Liver (tissue), 9 donors: ENCODE data around the gene SORL1. TPM values are rescaled to one million over a fixed set of nuclear protein-coding genes. Genes with fewer than 3 reads are reported as not detected.

ENCODE experiments used
- DNase-seq: peaks from one replicate; pipeline ENCODE4 v3.0.0-alpha.2; 2017; ENCODE audit warnings: low spot score
- H3K27ac ChIP-seq, 2 donors: one replicate each; pipeline ENCODE4 v1.7.0; 2013; ENCODE audit warnings: inconsistent platforms in 2 of 2, low read length in 2 of 2, control low read depth in 1 of 2, low read depth in 1 of 2, mild to moderate bottlenecking in 1 of 2
- H3K27me3 ChIP-seq, 4 donors: one replicate each; pipeline versions ENCODE4 v1.6.1 to v1.7.0; 2013; ENCODE audit warnings: low read length in 3 of 4, inconsistent platforms in 1 of 4, mild to moderate bottlenecking in 1 of 4, moderate library complexity in 1 of 4; ENCODE audit not compliant: control insufficient read depth in 4 of 4, insufficient read depth in 4 of 4
- H3K36me3 ChIP-seq, 4 donors: one replicate each; pipeline versions ENCODE4 v1.6.1 to v1.7.0; 2013; ENCODE audit warnings: low read length in 3 of 4, mild to moderate bottlenecking in 3 of 4, low read depth in 1 of 4, moderate library complexity in 1 of 4; ENCODE audit not compliant: control insufficient read depth in 4 of 4, insufficient read depth in 3 of 4
- H3K4me1 ChIP-seq, 4 donors: one replicate each; pipeline versions ENCODE4 v1.6.1 to v1.7.0; 2013; ENCODE audit warnings: low read length in 3 of 4, mild to moderate bottlenecking in 3 of 4, moderate library complexity in 1 of 4; ENCODE audit not compliant: control insufficient read depth in 4 of 4, insufficient read depth in 4 of 4
- H3K4me3 ChIP-seq, 3 donors: one replicate each; pipeline versions ENCODE4 v1.6.1 to v1.7.0; 2013; ENCODE audit warnings: low read length in 3 of 3, control low read depth in 1 of 3, low read depth in 1 of 3, mild to moderate bottlenecking in 1 of 3
- H3K9ac ChIP-seq, 2 donors: one replicate each; pipeline ENCODE4 v1.7.0; 2013; ENCODE audit warnings: low read length in 2 of 2, mild to moderate bottlenecking in 2 of 2, moderate library complexity in 2 of 2, control low read depth in 1 of 2, low read depth in 1 of 2
- H3K9me3 ChIP-seq, 4 donors: one replicate each; pipeline versions ENCODE4 v1.6.1 to v1.7.0; 2013; ENCODE audit warnings: low read length in 3 of 4; ENCODE audit not compliant: control insufficient read depth in 4 of 4
- ATF3 ChIP-seq: IDR thresholded peaks from 2 replicates; pipeline ENCODE4 v1.6.1; 2016; ENCODE audit warnings: antibody characterized with exemption
- CTCF ChIP-seq: fragments of 150-350 bp; IDR thresholded peaks from 2 replicates; pipeline ENCODE4 v1.5.1; 2017; ENCODE audit warnings: improper control_type of control experiment, low read depth, low read length; ENCODE audit not compliant: missing input control
- EGR1 ChIP-seq, 2 donors: IDR thresholded peaks; 2 replicates each; pipeline ENCODE4 v1.6.1; 2016 to 2018; ENCODE audit warnings: antibody characterized with exemption in 2 of 2, low read depth in 2 of 2
- FOXA1 ChIP-seq: IDR thresholded peaks from 2 replicates; pipeline ENCODE4 v1.6.1; 2016; ENCODE audit warnings: antibody characterized with exemption
- FOXA2 ChIP-seq: IDR thresholded peaks from 2 replicates; pipeline ENCODE4 v1.6.1; 2016; ENCODE audit warnings: antibody characterized with exemption
- GABPA ChIP-seq, 2 donors: IDR thresholded peaks in 1 of 2; conservative IDR thresholded peaks in 1 of 2; 2 replicates each; pipeline ENCODE4 v1.6.1; 2016; ENCODE audit warnings: antibody characterized with exemption in 2 of 2, mild to moderate bottlenecking in 1 of 2, moderate library complexity in 1 of 2
- HNF4A ChIP-seq, 2 donors: conservative IDR thresholded peaks; 2 replicates each; pipeline ENCODE4 v1.6.1; 2016; ENCODE audit warnings: antibody characterized with exemption in 2 of 2, mild to moderate bottlenecking in 2 of 2
- HNF4G ChIP-seq: IDR thresholded peaks from 2 replicates; pipeline ENCODE4 v1.6.1; 2016; ENCODE audit warnings: antibody characterized with exemption
- JUND ChIP-seq, 2 donors: IDR thresholded peaks; 2 replicates each; pipeline ENCODE4 v1.6.1; 2016; ENCODE audit warnings: antibody characterized with exemption in 2 of 2
- MAX ChIP-seq: IDR thresholded peaks from 2 replicates; pipeline ENCODE4 v1.6.1; 2016; ENCODE audit warnings: antibody characterized with exemption
- NR2F2 ChIP-seq: IDR thresholded peaks from 2 replicates; pipeline ENCODE4 v1.6.1; 2016; ENCODE audit warnings: antibody characterized with exemption
- RAD21 ChIP-seq, 2 donors: IDR thresholded peaks; 2 replicates each; pipeline ENCODE4 v1.6.1; 2016; ENCODE audit warnings: antibody characterized with exemption in 2 of 2, mild to moderate bottlenecking in 2 of 2
- REST ChIP-seq: IDR thresholded peaks from 2 replicates; pipeline ENCODE4 v1.6.1; 2016; ENCODE audit warnings: antibody characterized with exemption, mild to moderate bottlenecking
- RXRA ChIP-seq, 2 donors: IDR thresholded peaks; 2 replicates each; pipeline ENCODE4 v1.6.1; 2017 to 2018; ENCODE audit warnings: antibody characterized with exemption in 2 of 2, mild to moderate bottlenecking in 1 of 2
- SP1 ChIP-seq: IDR thresholded peaks from 2 replicates; pipeline ENCODE4 v1.6.1; 2018; ENCODE audit warnings: antibody characterized with exemption, mild to moderate bottlenecking
- TAF1 ChIP-seq: conservative IDR thresholded peaks from 2 replicates; pipeline ENCODE4 v1.6.1; 2016; ENCODE audit warnings: antibody characterized with exemption, mild to moderate bottlenecking
- YY1 ChIP-seq: IDR thresholded peaks from 2 replicates; pipeline ENCODE4 v1.6.1; 2016; ENCODE audit warnings: antibody characterized with exemption, mild to moderate bottlenecking
- ZBTB33 ChIP-seq: IDR thresholded peaks from 2 replicates; pipeline ENCODE4 v1.6.1; 2016; ENCODE audit warnings: antibody characterized with exemption
- WGBS: extraction: QIAGEN DNeasy Blood & Tissue Kit; methylation state at CpG from one replicate; pipeline ENCODE4 v1.1.7; 2013; 5-methylcytosine and 5-hydroxymethylcytosine counted together
- polyA plus RNA-seq, 2 donors: library from polyadenylated mRNA; stranded (reverse) in 1 of 2; unstranded in 1 of 2; fragments of 200-250 nt in 1 of 2; fragments of >200 nt in 1 of 2; fragmentation: Nextera tagmentation in 1 of 2; extraction: Ambion mirVana in 1 of 2; gene quantifications; one replicate each; pipeline versions ENCODE4 v1.2.1 to v1.2.3, GENCODE V29; 2013 to 2015
- total RNA-seq, 2 donors: library from RNA; depleted of rRNA; stranded (reverse); fragments of >200 nt; gene quantifications; one replicate each; pipeline ENCODE4 v1.2.3, GENCODE V29; 2014
- donor health status: healthy.
- donor health status: healthy.
- donor health status: healthy.
- donor health status: healthy.
- donor health status: healthy.

Gene SORL1
- total and polyA plus RNA-seq, 4 donors, result 14.6 to 124 (median 25.4) TPM

- Histone ChIP-seq H3K4me1 (peaks cover 16 to 70% (median 28%) of the 10 kb centered on the region in 4 donors), H3K27me3 (no peaks in the 10 kb centered on the region), H3K4me3 (no peak overlapping the region), H3K36me3 (no peaks in the 10 kb centered on the region), H3K9me3 (no peaks in the 10 kb centered on the region), H3K9ac (peak overlapping the region; percentile 32 to 64), H3K27ac (peak overlapping the region; percentile 88 to 95)
- WGBS, result 36% methylated on average over 7 of the region's 7 CpGs
- TF ChIP-seq REST, result peak; percentile 62
- peak; percentile 9 to 36 for TF ChIP-seq RAD21 (IDR thresholded peaks at IDR 0.05)
- no peak for TF ChIP-seq NR2F2
- no peak for TF ChIP-seq HNF4G
- TF ChIP-seq FOXA2, result peak; percentile 82
- TF ChIP-seq TAF1, result peak; percentile 30
- TF ChIP-seq HNF4A (conservative IDR thresholded peaks at IDR 0.05), result peak; percentile 80 to 94
- TF ChIP-seq EGR1 (IDR thresholded peaks at IDR 0.05; ENCODE audit: low read depth in 2 of 2), result no peak
- peak; percentile 35 to 68 for TF ChIP-seq JUND (IDR thresholded peaks at IDR 0.05)
- peak; percentile 83 for TF ChIP-seq FOXA1
- TF ChIP-seq RXRA (IDR thresholded peaks at IDR 0.05), result peak; percentile 80 to 95
- peak; percentile 79 for TF ChIP-seq MAX
- peak; percentile 69 for TF ChIP-seq YY1
- no peak for TF ChIP-seq GABPA (IDR thresholded peaks at IDR 0.05 in 1 of 2, conservative IDR thresholded peaks at IDR 0.05 in 1 of 2)
- peak; percentile 50 for TF ChIP-seq ZBTB33
- TF ChIP-seq SP1, result peak; percentile 68
- no peak for TF ChIP-seq ATF3
- no peak for TF ChIP-seq CTCF
- DNase-seq, result peak; percentile 48
These were observed 7.4 kb downstream of the SORL1 start for GRCh38 chr11:121459413-121460017.
